MM.1S (cell line): Measurements from ENCODE around the gene EMP1.
"Not testable (repeated sequence)": the region's sequence is repeated elsewhere in the genome, so short reads cannot be mapped to it uniquely, and the experiment has no call there.

Experiments used
- DNase-seq: peaks from one replicate; pipeline ENCODE4 v3.0.0-alpha.2; 2015
- H2AFZ ChIP-seq: fragments of 300-600 bp; sonication (generic); 2 replicates; pipeline ENCODE4 v1.6.0; 2016; ENCODE audit warnings: antibody characterized with exemption, low read length
- H3F3A ChIP-seq: fragments of 300-600 bp; sonication (generic); 2 replicates; pipeline ENCODE4 v1.6.1; 2016; ENCODE audit warnings: mild to moderate bottlenecking, antibody characterized with exemption, low read length, moderate library complexity, mixed read lengths; ENCODE audit not compliant: insufficient read depth
- H3K27ac ChIP-seq: fragments of 300-600 bp; sonication (generic); 2 replicates; pipeline ENCODE4 v1.5.1; 2016; ENCODE audit warnings: mild to moderate bottlenecking, low read length
- H3K27me3 ChIP-seq: fragments of 300-600 bp; sonication (generic); replicated peaks from 2 replicates; pipeline ENCODE4 v1.6.0; 2016; ENCODE audit warnings: low read length; ENCODE audit not compliant: insufficient read depth
- H3K36me3 ChIP-seq: fragments of 300-600 bp; sonication (generic); replicated peaks from 2 replicates; pipeline ENCODE4 v1.6.1; 2016; ENCODE audit warnings: mild to moderate bottlenecking, low read length, mixed read lengths; ENCODE audit not compliant: insufficient read depth
- H3K4me1 ChIP-seq: fragments of 300-600 bp; sonication (generic); 2 replicates; pipeline ENCODE4 v1.6.1; 2016; ENCODE audit warnings: low read length, mixed read lengths
- H3K4me2 ChIP-seq: fragments of 300-600 bp; sonication (generic); 2 replicates; pipeline ENCODE4 v1.6.0; 2016; ENCODE audit warnings: low read depth, low read length
- H3K4me3 ChIP-seq: fragments of 300-600 bp; sonication (generic); 2 replicates; pipeline ENCODE4 v1.5.1; 2016; ENCODE audit warnings: low read length, mixed read lengths
- H3K79me2 ChIP-seq: fragments of 300-600 bp; sonication (generic); 2 replicates; pipeline ENCODE4 v1.6.1; 2016; ENCODE audit warnings: mixed run types, low read length, mixed read lengths
- H3K9ac ChIP-seq: fragments of 300-600 bp; sonication (generic); 2 replicates; pipeline ENCODE4 v1.6.1; 2016; ENCODE audit warnings: low read length, mixed read lengths
- H3K9me2 ChIP-seq: fragments of 300-600 bp; sonication (generic); replicated peaks from 2 replicates; pipeline ENCODE4 v1.6.1; 2016; ENCODE audit warnings: mild to moderate bottlenecking, low read length, mixed read lengths; ENCODE audit not compliant: insufficient read depth
- H3K9me3 ChIP-seq: fragments of 300-600 bp; sonication (generic); replicated peaks from 2 replicates; pipeline ENCODE4 v1.6.1; 2016; ENCODE audit warnings: mild to moderate bottlenecking, low read length, mixed read lengths; ENCODE audit not compliant: insufficient read depth
- H4K20me1 ChIP-seq: fragments of 300-600 bp; sonication (generic); 2 replicates; pipeline ENCODE4 v1.6.1; 2016; ENCODE audit warnings: mild to moderate bottlenecking, low read length, moderate library complexity, mixed read lengths; ENCODE audit not compliant: insufficient read depth
- EZH2 ChIP-seq: fragments of 300-600 bp; sonication (generic); optimal IDR thresholded peaks from 2 replicates; pipeline ENCODE3; 2017; ENCODE audit warnings: low read depth, mild to moderate bottlenecking, antibody characterized with exemption, low read length, mixed read lengths
- EZH2phosphoT487 ChIP-seq: fragments of 300-600 bp; sonication (generic); IDR thresholded peaks from 2 replicates; pipeline ENCODE4 v1.6.1; 2018; ENCODE audit warnings: antibody characterized with exemption, low read length
- TF ChIP-seq, protein P1 (sequence below): fragments of 300-600 bp; sonication (generic); IDR thresholded peaks from 2 replicates; pipeline ENCODE4 v1.5.1; 2016; ENCODE audit warnings: antibody characterized with exemption, low read length, mixed read lengths

Gene EMP1

DNA sequence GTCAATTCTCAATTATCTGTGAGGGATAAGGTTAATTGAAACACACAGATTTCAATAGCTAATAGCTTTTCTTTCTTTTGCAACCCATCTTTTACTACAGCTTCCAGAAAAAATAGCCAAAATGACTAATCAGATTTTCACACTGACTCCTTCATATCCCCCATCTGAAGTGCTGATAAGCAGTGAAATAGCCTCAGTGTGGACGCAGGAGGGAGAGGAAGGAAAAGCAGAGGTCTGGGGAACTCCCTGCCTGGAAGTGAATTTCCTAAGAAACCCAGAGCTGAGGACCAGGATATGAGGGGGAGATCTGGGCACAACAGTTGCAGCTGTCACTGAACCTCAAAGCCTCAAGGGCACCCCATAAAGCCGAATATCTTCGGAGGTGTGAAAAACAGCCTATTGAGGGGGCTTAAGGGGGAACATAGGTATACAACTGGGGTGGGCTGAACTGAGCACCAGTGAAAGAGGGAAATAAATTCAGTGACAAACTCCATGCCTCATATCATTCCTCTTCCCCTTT is 60.9 kb downstream of the EMP1 start:
- Histone ChIP-seq H3K9me3 (no peaks in the 10 kb centered on the region), H4K20me1 (no peaks in the 10 kb centered on the region), H3F3A (peaks cover 4% of the 10 kb centered on the region; the same call in 1 of the 2 replicates), H3K79me2 (no peaks in the 10 kb centered on the region), H3K9me2 (no peaks in the 10 kb centered on the region), H3K4me1 (peaks cover 5% of the 10 kb centered on the region; the same call in 1 of the 2 replicates), H2AFZ (no peak overlapping the region), H3K27ac (no peak overlapping the region), H3K36me3 (no peaks in the 10 kb centered on the region), H3K9ac (no peak overlapping the region), H3K4me3 (no peak overlapping the region), H3K4me2 (no peak overlapping the region), H3K27me3 (no peaks in the 10 kb centered on the region)
- no peak for TF ChIP-seq EZH2
- no peak for TF ChIP-seq EZH2phosphoT487
- no peak for DNase-seq

DNA sequence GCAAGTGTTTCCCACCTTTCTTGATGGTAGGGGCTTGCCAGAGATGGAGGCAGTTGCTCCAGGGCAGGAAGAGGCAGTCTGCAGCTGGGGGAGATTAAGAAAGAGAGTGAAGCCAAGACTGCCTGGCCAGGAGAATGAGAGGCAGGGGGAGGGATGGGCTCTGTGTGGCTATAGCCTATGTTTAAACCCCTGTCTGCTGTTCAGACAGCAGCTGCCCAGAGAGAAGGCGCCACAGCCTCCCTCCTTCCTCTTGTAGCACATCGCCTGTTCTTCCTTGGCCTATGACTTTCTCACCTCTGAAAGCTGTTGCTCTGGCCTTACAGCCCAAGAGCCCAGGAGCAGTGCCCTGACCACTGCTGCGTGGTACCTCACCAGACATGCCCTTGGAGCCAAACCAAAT is 61.7 kb downstream of the EMP1 start:
- Histone ChIP-seq H3K9me2 (no peaks in the 10 kb centered on the region), H3K79me2 (no peaks in the 10 kb centered on the region), H3F3A (peaks cover 4% of the 10 kb centered on the region; the same call in 1 of the 2 replicates), H4K20me1 (no peaks in the 10 kb centered on the region), H3K4me3 (no peak overlapping the region), H3K9me3 (no peaks in the 10 kb centered on the region), H3K4me1 (peaks cover 5% of the 10 kb centered on the region; the same call in 1 of the 2 replicates), H3K27me3 (no peaks in the 10 kb centered on the region), H3K9ac (no peak overlapping the region), H3K4me2 (no peak overlapping the region), H2AFZ (no peak overlapping the region), H3K27ac (no peak overlapping the region), H3K36me3 (no peaks in the 10 kb centered on the region)
- TF ChIP-seq EZH2 (no peak), EZH2phosphoT487 (no peak)
- TF ChIP-seq, protein P1, sequence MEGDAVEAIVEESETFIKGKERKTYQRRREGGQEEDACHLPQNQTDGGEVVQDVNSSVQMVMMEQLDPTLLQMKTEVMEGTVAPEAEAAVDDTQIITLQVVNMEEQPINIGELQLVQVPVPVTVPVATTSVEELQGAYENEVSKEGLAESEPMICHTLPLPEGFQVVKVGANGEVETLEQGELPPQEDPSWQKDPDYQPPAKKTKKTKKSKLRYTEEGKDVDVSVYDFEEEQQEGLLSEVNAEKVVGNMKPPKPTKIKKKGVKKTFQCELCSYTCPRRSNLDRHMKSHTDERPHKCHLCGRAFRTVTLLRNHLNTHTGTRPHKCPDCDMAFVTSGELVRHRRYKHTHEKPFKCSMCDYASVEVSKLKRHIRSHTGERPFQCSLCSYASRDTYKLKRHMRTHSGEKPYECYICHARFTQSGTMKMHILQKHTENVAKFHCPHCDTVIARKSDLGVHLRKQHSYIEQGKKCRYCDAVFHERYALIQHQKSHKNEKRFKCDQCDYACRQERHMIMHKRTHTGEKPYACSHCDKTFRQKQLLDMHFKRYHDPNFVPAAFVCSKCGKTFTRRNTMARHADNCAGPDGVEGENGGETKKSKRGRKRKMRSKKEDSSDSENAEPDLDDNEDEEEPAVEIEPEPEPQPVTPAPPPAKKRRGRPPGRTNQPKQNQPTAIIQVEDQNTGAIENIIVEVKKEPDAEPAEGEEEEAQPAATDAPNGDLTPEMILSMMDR = no peak
- DNase-seq = no peak

DNA sequence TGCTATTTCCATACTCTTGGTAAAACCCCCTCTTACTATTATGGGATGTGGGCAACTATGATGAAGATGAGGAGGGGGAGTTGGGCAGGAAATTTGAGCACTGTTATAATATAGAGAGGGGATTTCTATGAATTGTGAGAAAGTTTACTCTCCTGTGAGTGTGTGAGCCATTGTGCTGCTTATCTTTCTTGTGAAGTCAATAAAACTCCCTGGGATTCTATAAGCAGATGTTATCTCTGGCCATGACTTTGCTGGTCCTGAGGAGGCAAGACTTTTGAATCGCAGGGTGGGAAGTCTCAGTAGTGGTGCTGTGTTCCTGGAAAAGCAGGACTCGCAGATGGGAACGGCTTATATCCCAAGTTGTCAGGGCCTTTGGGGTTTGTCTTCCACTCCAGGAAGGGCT is 62.2 kb downstream of the EMP1 start:
- Histone ChIP-seq H3K79me2 (no peaks in the 10 kb centered on the region), H3K9ac (no peak overlapping the region), H3K27me3 (no peaks in the 10 kb centered on the region), H4K20me1 (no peaks in the 10 kb centered on the region), H3F3A (peaks cover 4% of the 10 kb centered on the region; the same call in 1 of the 2 replicates), H2AFZ (no peak overlapping the region), H3K36me3 (no peaks in the 10 kb centered on the region), H3K27ac (no peak overlapping the region), H3K4me3 (no peak overlapping the region), H3K4me2 (no peak overlapping the region), H3K9me3 (no peaks in the 10 kb centered on the region), H3K4me1 (peaks cover 5% of the 10 kb centered on the region; the same call in 1 of the 2 replicates), H3K9me2 (no peaks in the 10 kb centered on the region)
- no peak for DNase-seq
- TF ChIP-seq EZH2 = no peak
- TF ChIP-seq, protein P1 = no peak
- TF ChIP-seq EZH2phosphoT487 = no peak

DNA sequence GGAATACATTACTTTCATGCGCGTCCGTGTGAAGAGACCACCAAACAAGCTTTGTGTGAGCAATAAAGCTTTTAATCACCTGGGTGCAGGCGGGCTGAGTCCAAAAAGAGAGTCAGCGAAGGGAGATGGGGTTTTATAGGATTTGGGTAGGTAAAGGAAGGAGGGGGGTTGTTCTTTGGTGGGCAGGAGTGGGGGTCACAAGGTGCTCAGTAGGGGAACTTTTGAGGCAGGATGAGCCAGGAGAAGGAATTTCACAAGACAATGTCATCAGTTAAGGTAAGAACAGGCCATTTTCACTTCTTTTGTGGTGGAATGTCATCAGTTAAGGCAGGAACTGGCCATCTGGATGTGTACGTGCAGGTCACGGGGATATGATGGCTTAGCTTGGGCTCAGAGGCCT is 63.1 kb downstream of the EMP1 start:
- not testable (repeated sequence) for H3K36me3 ChIP-seq, H4K20me1 ChIP-seq, H3K4me2 ChIP-seq, H3K9me3 ChIP-seq, H3K9me2 ChIP-seq, H3K79me2 ChIP-seq, H3K4me1 ChIP-seq, H3K9ac ChIP-seq, H3K27me3 ChIP-seq, DNase-seq, H3K4me3 ChIP-seq, H3F3A ChIP-seq, H2AFZ ChIP-seq, H3K27ac ChIP-seq

DNA sequence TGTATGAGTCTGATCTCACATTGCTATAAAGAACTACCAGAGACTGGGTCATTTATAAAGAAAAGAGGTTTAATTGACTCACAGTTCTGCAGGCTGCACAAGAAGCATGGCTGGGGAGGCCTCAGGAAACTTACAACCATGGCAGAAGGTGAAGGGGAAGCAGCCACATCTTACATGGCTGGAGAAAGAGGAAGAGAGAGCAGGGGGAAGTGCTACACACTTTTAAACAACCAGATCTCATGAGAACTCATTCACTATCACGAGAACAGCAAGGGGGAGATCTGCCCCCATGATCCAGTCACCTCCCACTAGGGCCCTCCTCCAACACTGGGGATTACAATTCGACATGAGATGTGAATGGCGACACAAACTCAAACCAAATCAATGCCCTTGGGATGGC is 71.3 kb downstream of the EMP1 start:
- not testable (repeated sequence) for H3K9ac ChIP-seq, H3K9me3 ChIP-seq, H3K4me3 ChIP-seq, H3K27ac ChIP-seq, H3K9me2 ChIP-seq, H3K36me3 ChIP-seq, DNase-seq, H3K4me2 ChIP-seq, H2AFZ ChIP-seq, H3K27me3 ChIP-seq, H3K4me1 ChIP-seq, H3F3A ChIP-seq, H3K79me2 ChIP-seq, H4K20me1 ChIP-seq
